Measurements from ENCODE around the gene CRIP1.

- TF ChIP-seq RCOR1 (IDR thresholded peaks at IDR 0.05; ENCODE audit: low read depth, low read length), result no peak
- TF ChIP-seq CTCF (IDR thresholded peaks at IDR 0.05), result no peak
- TF ChIP-seq POLR2AphosphoS2 (conservative IDR thresholded peaks at IDR 0.05; ENCODE audit: low read length), result no peak
- TF ChIP-seq RFX5 (IDR thresholded peaks at IDR 0.05), result no peak
- no peak for TF ChIP-seq REST (IDR thresholded peaks at IDR 0.05)
- TF ChIP-seq JUNB (IDR thresholded peaks at IDR 0.05), result no peak
- no peak for TF ChIP-seq ELK1 (IDR thresholded peaks at IDR 0.05; ENCODE audit: low read depth, low read length)
- no peak for TF ChIP-seq EP300 (IDR thresholded peaks at IDR 0.05)
Observed at GRCh38 chr14:105450123-105450505, 36.6 kb upstream of the CRIP1 start.
